ENCODE measurements around the gene MTSS2.

MTSS2 gene

GRCh38 chr16:70714581-70715054 is 28.8 kb upstream of the MTSS2 start:
- no peak for DNase-seq (ENCODE audit: low read depth in 2 of 2, low spot score in 1 of 2)

DNA sequence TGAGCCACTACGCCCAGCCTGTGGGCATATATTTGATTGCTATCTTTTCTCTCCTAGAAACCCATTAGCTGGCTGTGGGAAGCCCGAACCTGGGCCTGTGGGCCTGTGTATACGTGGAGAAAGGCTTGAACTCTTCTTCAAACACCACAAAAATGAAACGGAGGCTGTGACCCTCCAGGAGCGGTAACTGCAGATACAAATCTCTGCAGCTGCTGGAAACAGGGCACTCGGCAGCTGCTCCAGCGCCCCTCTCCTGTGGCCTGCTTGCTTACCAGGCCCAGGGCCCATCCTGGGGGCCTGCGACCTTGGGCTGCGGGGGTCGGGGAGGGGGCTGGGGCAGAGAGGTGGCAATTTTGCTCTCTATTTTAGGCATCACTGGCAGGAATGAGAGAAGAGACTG is 28.0 kb upstream of the MTSS2 start:
- DNase-seq (ENCODE audit: low read depth in 2 of 2, low spot score in 1 of 2): no peak

- no peak for DNase-seq (ENCODE audit: low read depth in 2 of 2, low spot score in 1 of 2)
Measured at GRCh38 chr16:70713342-70713741, 27.5 kb upstream of the MTSS2 start.

- no peak for DNase-seq (ENCODE audit: low read depth in 2 of 2, low spot score in 1 of 2)
Measured at GRCh38 chr16:70712942-70713341, 27.1 kb upstream of the MTSS2 start.

GRCh38 chr16:70712359-70712758 is 26.5 kb upstream of the MTSS2 start:
- no peak for DNase-seq (ENCODE audit: low read depth in 2 of 2, low spot score in 1 of 2)

- no peak for DNase-seq (ENCODE audit: low read depth in 2 of 2, low spot score in 1 of 2)
Measured at GRCh38 chr16:70711211-70712031, 25.6 kb upstream of the MTSS2 start.

- DNase-seq (ENCODE audit: low read depth in 2 of 2, low spot score in 1 of 2): no peak
Measured at GRCh38 chr16:70710422-70711210, 24.8 kb upstream of the MTSS2 start.

DNA sequence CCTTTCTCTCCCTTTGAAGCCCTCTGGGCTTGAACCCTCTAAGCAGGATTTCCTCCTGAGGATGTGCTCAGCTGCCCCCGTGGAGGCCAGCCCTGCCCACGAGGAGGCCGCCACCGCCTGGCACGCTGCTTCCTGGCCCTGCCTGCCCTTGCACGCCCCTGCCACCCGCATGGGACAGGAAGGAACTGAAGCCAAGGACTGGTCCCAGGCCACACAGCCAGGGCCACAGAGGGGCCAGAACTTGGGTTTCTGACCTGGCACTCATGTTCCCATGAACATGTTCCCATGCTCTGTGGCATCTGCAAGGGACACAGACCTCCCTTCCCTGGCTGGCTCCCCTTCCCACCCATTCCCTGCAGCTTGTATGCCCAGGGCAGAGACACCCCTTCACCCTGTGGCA is 24.1 kb upstream of the MTSS2 start:
- no peak for DNase-seq (ENCODE audit: low read depth in 2 of 2, low spot score in 1 of 2)

DNA sequence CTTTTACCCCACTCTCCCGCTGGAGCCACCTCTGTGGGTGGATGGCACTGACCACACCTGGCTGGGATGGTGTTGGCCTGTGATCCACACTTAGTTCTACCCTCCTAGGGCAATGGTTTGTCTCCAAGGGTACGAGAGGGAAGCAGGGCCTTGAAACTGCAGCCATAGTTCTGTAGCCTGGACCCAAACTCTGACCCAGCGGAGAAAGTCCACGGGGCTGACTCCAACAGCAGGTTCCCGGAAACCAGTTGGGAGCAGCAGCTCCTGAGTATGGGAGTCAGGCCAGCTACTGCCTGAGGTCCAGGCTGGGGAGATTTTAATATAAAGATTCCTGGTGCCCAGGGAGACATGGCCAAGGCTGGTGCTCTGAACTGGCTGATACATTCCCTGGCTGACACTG is 23.6 kb upstream of the MTSS2 start:
- DNase-seq (ENCODE audit: low read depth in 2 of 2, low spot score in 1 of 2): no peak

GRCh38 chr16:70708366-70709246 is 22.8 kb upstream of the MTSS2 start:
- DNase-seq (ENCODE audit: low read depth in 2 of 2, low spot score in 1 of 2): no peak

- no peak for DNase-seq (ENCODE audit: low read depth in 2 of 2, low spot score in 1 of 2)
Measured at GRCh38 chr16:70706948-70707465, 21.2 kb upstream of the MTSS2 start.

- DNase-seq (ENCODE audit: low read depth in 2 of 2, low spot score in 1 of 2): no peak
Measured at GRCh38 chr16:70705056-70705455, 19.2 kb upstream of the MTSS2 start.

DNA sequence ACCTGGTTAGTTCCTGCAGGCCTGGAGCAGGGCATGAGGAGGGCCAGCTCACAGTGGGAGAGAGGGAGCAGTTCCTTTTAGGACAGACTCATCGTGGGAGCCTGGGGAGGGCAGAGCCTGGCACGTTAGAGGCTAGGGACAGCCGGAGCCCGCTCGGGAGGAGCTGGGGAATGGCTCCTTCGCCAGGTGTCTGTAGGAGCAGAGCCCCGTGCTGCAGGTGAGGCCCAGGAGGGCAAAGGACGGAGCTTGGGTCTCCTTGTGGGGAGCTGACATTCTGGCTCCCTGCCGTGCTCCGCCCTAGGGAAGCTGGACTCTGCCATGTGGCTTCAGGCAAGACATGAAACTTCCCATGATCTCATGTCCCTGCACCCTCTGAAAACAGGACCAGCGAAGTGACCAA is 18.7 kb upstream of the MTSS2 start:
- DNase-seq (ENCODE audit: low read depth in 2 of 2, low spot score in 1 of 2): no peak

DNA sequence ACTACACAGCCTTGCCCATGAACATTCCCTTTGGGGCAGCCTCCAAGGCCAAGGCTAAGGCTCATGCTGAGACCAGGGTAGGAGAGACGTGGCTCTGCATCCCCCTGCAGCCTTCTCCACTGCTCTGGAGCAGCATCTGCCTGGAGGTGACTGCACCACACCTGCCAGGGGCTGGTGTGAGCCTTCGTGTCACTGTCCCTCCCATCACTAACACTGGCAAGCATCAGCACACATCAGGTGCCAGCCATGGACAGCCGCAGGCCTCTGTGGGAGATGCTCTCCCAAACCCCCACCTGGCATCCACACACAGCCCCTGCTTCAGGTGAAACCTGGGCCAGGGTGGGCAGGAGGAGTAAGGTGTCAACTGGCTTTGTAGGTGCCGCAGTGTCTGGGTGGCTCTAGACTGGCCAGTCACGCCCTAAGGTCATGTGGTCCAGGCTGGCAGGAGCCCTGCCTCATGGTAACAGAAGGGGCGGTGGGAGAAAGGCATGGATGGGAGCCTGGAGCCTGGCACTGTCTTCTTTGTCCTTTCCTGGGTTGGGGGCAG is 18.1 kb upstream of the MTSS2 start:
- DNase-seq (ENCODE audit: low read depth in 2 of 2, low spot score in 1 of 2): no peak

GRCh38 chr16:70703041-70703834 is 17.4 kb upstream of the MTSS2 start:
- no peak for DNase-seq (ENCODE audit: low read depth in 2 of 2, low spot score in 1 of 2)

- DNase-seq (ENCODE audit: low read depth in 2 of 2, low spot score in 1 of 2): no peak
Measured at GRCh38 chr16:70702624-70703023, 16.8 kb upstream of the MTSS2 start.

DNA sequence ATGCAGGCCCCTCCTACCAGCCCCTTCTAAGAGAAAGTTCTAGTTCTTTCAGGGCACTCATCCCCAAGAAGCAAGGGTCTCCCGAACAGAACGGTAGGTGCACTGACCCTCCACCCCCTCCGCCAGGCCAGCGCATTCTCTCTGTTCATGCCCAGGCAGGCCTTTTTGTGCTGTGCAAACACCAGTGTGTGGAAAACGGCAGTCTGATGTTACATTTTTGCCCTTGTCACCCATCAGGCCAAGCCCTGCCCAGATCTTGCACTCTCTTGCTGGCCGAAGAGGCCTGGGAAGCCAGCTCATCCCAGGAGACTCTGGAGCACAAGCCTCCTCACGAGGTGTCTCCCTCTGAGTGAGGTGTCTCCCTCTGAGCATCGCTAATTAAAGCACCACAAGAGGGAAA is 16.1 kb upstream of the MTSS2 start:
- DNase-seq (ENCODE audit: low read depth in 2 of 2, low spot score in 1 of 2): no peak

- DNase-seq (ENCODE audit: low read depth in 2 of 2, low spot score in 1 of 2): no peak
Measured at GRCh38 chr16:70701596-70701995, 15.7 kb upstream of the MTSS2 start.

DNA sequence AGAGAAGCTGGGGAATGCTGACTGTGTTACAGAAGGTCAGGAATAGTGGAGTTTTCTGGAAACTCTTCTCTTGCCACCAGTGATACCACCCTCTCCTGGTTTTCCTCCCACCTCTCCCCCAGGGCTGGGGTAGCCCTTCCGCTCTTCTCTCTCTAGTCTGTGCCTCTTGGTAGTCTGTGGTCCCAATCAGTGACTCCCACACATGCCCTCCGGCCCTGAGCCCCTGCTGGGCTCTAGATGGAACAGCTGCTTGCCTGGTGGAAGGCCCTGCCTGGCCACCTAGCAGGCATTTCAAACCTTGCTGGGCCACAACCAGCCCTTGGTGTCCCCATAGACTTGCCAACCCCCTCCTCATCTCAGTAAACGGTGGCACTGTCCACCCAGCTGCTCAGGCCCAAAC is 15.2 kb upstream of the MTSS2 start:
- no peak for DNase-seq (ENCODE audit: low read depth in 2 of 2, low spot score in 1 of 2)
